ENCODE measurements around the gene MCEMP1. TPM values are rescaled to one million over a fixed set of nuclear protein-coding genes. Genes with fewer than 3 reads are reported as not detected.

The MCEMP1 gene
- total RNA-seq, 1 donor from 2014 or later = not detected

DNA sequence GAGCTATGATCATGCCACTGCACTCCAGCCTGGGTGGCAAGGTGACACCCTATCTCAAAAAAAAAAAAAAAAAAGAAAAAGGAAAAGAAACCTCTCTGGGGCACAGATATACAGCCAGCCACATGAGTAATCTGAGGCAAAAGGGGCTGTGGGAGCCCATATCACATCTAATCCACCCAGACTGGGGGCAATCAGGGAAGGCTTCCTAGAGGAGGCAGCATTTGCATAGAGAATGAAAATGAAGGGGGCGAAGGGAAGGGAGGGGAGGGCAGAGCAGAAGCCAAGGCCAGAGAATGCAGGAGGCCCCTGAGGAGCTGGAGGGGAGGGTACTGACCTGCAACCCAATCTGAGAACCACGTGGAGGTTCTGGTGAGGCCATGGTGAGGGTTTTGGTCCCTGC, 26.7 kb upstream of the MCEMP1 start:
- H3K36me3 Mint-ChIP-seq (ENCODE audit: low read depth) = no peaks in the 10 kb centered on the region
- H3K4me1 Mint-ChIP-seq (ENCODE audit: low read depth) = peaks cover 9% of the 10 kb centered on the region
- no peaks in the 10 kb centered on the region for H3K9me3 Mint-ChIP-seq (ENCODE audit: low read depth)
- H3K27me3 Mint-ChIP-seq (ENCODE audit: low read depth) = peaks cover 14% of the 10 kb centered on the region
- no peak overlapping the region for H3K27ac Mint-ChIP-seq (ENCODE audit: unreplicated experiment)
- TF ChIP-seq, protein P1, sequence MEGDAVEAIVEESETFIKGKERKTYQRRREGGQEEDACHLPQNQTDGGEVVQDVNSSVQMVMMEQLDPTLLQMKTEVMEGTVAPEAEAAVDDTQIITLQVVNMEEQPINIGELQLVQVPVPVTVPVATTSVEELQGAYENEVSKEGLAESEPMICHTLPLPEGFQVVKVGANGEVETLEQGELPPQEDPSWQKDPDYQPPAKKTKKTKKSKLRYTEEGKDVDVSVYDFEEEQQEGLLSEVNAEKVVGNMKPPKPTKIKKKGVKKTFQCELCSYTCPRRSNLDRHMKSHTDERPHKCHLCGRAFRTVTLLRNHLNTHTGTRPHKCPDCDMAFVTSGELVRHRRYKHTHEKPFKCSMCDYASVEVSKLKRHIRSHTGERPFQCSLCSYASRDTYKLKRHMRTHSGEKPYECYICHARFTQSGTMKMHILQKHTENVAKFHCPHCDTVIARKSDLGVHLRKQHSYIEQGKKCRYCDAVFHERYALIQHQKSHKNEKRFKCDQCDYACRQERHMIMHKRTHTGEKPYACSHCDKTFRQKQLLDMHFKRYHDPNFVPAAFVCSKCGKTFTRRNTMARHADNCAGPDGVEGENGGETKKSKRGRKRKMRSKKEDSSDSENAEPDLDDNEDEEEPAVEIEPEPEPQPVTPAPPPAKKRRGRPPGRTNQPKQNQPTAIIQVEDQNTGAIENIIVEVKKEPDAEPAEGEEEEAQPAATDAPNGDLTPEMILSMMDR (IDR thresholded peaks at IDR 0.05) = no peak
- no peak for DNase-seq (ENCODE audit: low spot score)
- no peak overlapping the region for H3K4me3 Mint-ChIP-seq (ENCODE audit: unreplicated experiment)

DNA sequence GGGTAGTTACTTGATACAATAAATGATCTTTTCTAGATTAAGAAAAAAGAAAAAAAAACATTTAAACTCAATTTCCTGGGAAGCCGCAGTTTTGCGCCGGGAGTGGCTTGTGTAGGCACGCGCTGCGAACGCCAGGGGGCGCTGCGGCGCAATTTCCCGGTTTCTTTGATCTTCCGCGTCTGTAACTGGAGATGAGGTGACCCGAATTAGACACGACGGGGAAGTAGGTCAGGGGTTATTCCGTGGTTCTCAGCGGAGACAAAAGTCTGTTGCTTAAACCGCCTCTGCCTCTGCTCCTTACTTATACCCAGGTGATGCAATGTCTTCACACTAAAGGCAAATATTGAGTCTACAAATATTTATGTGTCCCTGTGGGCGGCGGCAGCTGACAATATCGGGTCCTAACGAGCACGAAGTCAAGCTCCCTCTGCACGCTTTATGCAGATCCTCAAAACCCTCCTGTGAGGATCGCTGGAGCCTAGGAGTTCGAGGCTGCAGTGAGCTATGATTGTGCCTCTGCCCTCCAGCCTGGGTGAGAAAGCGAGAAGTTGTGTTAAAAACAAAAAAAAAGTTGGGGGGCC, 24.7 kb upstream of the MCEMP1 start:
- H3K36me3 Mint-ChIP-seq (ENCODE audit: low read depth) = no peaks in the 10 kb centered on the region
- H3K27me3 Mint-ChIP-seq (ENCODE audit: low read depth) = peaks cover 7% of the 10 kb centered on the region
- DNase-seq (ENCODE audit: low spot score) = no peak
- H3K27ac Mint-ChIP-seq (ENCODE audit: unreplicated experiment) = peak overlapping the region; percentile 77
- TF ChIP-seq, protein P1 (IDR thresholded peaks at IDR 0.05) = peak; percentile 99
- H3K4me3 Mint-ChIP-seq (ENCODE audit: unreplicated experiment) = peak overlapping the region; percentile 68
- no peaks in the 10 kb centered on the region for H3K9me3 Mint-ChIP-seq (ENCODE audit: low read depth)
- peaks cover 9% of the 10 kb centered on the region for H3K4me1 Mint-ChIP-seq (ENCODE audit: low read depth)

DNA sequence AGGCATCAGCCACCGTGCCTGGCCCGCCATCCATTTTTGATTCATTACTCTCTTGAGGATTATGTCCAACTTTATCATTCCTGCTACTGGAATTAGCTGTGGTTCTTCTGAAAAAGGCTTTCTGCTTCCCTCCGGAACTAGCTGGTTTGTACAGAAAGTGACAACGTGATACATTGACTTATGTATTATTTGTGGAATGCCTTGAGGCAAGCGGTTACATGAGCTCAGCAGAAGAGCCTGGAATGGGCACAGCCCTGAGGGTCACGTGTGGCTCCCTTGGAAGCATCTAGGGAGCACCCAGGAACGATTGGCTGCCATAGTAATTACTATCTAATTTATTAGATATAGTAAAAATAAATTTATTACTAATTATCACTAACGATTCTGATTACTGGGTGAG, 22.5 kb upstream of the MCEMP1 start:
- TF ChIP-seq, protein P1 (IDR thresholded peaks at IDR 0.05) = no peak
- DNase-seq (ENCODE audit: low spot score) = no peak
- no peak overlapping the region for H3K4me3 Mint-ChIP-seq (ENCODE audit: unreplicated experiment)
- H3K36me3 Mint-ChIP-seq (ENCODE audit: low read depth) = no peaks in the 10 kb centered on the region
- no peak overlapping the region for H3K27ac Mint-ChIP-seq (ENCODE audit: unreplicated experiment)
- peaks cover 9% of the 10 kb centered on the region for H3K4me1 Mint-ChIP-seq (ENCODE audit: low read depth)
- H3K9me3 Mint-ChIP-seq (ENCODE audit: low read depth) = no peaks in the 10 kb centered on the region
- peaks cover 14% of the 10 kb centered on the region for H3K27me3 Mint-ChIP-seq (ENCODE audit: low read depth)

DNA sequence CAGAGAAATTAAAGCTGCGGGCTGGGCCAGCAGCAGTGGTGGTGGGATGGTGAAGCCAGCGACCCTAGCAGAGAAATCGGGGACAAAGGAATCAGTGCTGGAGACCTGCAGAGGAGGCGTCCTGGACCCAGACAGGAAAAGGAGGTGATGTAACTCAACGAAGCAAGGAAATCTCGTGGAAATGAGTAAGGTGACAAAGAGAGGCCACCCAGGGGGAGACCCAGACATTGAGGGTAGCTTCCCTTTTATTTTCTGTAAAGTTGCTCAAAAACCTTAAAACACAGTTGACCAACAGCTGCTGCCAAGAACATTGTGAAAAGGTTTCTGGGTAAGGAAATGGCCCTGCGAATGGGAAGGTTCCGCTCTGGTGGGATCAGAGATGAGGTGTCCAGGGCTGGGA, 21.3 kb upstream of the MCEMP1 start:
- no peak for DNase-seq (ENCODE audit: low spot score)
- H3K4me1 Mint-ChIP-seq (ENCODE audit: low read depth) = peaks cover 9% of the 10 kb centered on the region
- no peak overlapping the region for H3K27ac Mint-ChIP-seq (ENCODE audit: unreplicated experiment)
- H3K9me3 Mint-ChIP-seq (ENCODE audit: low read depth) = no peaks in the 10 kb centered on the region
- H3K36me3 Mint-ChIP-seq (ENCODE audit: low read depth) = no peaks in the 10 kb centered on the region
- peaks cover 16% of the 10 kb centered on the region for H3K27me3 Mint-ChIP-seq (ENCODE audit: low read depth)
- TF ChIP-seq, protein P1 (IDR thresholded peaks at IDR 0.05) = no peak
- H3K4me3 Mint-ChIP-seq (ENCODE audit: unreplicated experiment) = no peak overlapping the region

DNA sequence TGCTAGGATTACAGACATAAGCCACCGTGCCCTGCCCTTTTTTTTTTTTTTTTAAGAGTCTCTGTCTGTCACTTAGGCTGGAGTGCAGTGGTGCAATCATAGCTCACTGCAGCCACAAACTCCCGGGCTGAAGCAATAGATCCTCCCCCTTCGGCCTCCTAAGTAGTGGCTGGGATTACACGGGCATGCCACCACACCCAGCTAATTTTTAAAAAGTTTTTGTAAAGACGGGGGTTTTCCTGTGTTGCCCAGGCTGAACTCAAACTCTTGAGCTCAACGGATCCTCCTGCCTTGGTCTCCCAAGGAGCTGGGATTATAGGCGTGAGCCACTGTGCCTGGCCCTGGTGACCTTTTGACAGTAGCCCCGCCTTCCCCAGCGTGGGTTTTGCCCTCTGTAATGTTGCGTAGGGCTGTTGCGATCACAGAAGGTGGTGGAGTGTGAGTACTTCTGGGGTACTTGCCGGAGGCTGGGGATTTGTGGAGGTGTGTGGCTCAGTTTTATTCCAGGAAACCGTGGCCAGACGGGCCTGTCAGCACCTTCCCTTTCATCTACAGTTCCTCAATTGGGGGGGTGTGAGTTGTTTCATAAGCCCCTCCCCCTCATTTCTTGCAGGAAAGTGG, 19.6 kb upstream of the MCEMP1 start:
- no peak overlapping the region for H3K4me3 Mint-ChIP-seq (ENCODE audit: unreplicated experiment)
- H3K27me3 Mint-ChIP-seq (ENCODE audit: low read depth) = peaks cover 19% of the 10 kb centered on the region
- H3K36me3 Mint-ChIP-seq (ENCODE audit: low read depth) = no peaks in the 10 kb centered on the region
- no peaks in the 10 kb centered on the region for H3K9me3 Mint-ChIP-seq (ENCODE audit: low read depth)
- H3K27ac Mint-ChIP-seq (ENCODE audit: unreplicated experiment) = no peak overlapping the region
- peaks cover 5% of the 10 kb centered on the region for H3K4me1 Mint-ChIP-seq (ENCODE audit: low read depth)
- no peak for DNase-seq (ENCODE audit: low spot score)
- TF ChIP-seq, protein P1 (IDR thresholded peaks at IDR 0.05) = no peak

All from chondrocyte (in vitro differentiated cells).